A549 (cell line): ENCODE results near the gene WSCD2.

ENCODE experiments used
- HOXB13 ChIP-seq: fragments of 250-450 bp; sonication (Bioruptor Pico); IDR thresholded peaks from 2 replicates; pipeline ENCODE4 v1.5.0; 2020; ENCODE audit warnings: low read depth, mild to moderate bottlenecking, moderate library complexity
- NR3C1 ChIP-seq: fragments of >200 bp; sonication (Bioruptor Twin); formaldehyde crosslinking; IDR thresholded peaks from 3 replicates; pipeline ENCODE4 v1.6.1; 2017
- POLR2A ChIP-seq: IDR thresholded peaks from 2 replicates; pipeline ENCODE4 v1.6.1; 2012; ENCODE audit warnings: mild to moderate bottlenecking, low read length
- POLR2AphosphoS2 ChIP-seq: conservative IDR thresholded peaks from 2 replicates; pipeline ENCODE4 v1.6.1; 2012; ENCODE audit warnings: low read length, improper control_type of control experiment, inconsistent platforms
- RFX5 ChIP-seq: fragments of 450-650 bp; IDR thresholded peaks from 2 replicates; pipeline ENCODE4 v1.7.1; 2014; ENCODE audit warnings: antibody characterized with exemption, mild to moderate bottlenecking, moderate library complexity
- TF ChIP-seq, protein P1 (sequence below): fragments of >200 bp; sonication (Bioruptor Twin); formaldehyde crosslinking; IDR thresholded peaks from 3 replicates; pipeline ENCODE4 v1.5.1; 2016
- TF ChIP-seq, protein P2 (sequence below): fragments of 150-350 bp; IDR thresholded peaks from 2 replicates; pipeline ENCODE4 v1.6.1; 2014; ENCODE audit warnings: low read depth, mild to moderate bottlenecking, low read length
- TF ChIP-seq, protein P3 (sequence below): fragments of 450-650 bp; IDR thresholded peaks from 2 replicates; pipeline ENCODE4 v1.6.1; 2014; ENCODE audit warnings: antibody characterized with exemption

DNA sequence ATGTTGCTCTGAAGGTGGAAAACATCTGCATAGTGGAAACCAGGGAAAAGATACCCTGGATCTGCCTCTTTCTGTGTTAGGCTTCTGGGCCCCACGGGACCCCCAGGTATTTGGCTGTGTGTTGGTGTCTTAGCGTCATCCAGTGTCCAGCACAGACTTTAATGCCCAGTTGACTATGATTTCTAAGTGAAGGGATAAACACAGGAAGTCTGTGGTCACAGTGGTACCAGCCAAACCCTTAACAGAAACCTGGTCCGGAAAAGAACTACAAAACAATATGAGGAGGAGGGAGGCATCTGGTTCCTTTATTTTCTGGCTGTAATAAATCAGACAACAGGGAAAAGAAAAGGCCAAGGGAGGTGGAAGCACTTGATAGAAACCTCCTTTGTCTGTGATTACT is 153.6 kb downstream of the WSCD2 start:
- TF ChIP-seq POLR2A = no peak
- no peak for TF ChIP-seq NR3C1
- TF ChIP-seq, protein P1, sequence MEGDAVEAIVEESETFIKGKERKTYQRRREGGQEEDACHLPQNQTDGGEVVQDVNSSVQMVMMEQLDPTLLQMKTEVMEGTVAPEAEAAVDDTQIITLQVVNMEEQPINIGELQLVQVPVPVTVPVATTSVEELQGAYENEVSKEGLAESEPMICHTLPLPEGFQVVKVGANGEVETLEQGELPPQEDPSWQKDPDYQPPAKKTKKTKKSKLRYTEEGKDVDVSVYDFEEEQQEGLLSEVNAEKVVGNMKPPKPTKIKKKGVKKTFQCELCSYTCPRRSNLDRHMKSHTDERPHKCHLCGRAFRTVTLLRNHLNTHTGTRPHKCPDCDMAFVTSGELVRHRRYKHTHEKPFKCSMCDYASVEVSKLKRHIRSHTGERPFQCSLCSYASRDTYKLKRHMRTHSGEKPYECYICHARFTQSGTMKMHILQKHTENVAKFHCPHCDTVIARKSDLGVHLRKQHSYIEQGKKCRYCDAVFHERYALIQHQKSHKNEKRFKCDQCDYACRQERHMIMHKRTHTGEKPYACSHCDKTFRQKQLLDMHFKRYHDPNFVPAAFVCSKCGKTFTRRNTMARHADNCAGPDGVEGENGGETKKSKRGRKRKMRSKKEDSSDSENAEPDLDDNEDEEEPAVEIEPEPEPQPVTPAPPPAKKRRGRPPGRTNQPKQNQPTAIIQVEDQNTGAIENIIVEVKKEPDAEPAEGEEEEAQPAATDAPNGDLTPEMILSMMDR = no peak
- no peak for TF ChIP-seq HOXB13 (CRISPR knock-in tag)
- TF ChIP-seq RFX5 = no peak
- TF ChIP-seq, protein P2, sequence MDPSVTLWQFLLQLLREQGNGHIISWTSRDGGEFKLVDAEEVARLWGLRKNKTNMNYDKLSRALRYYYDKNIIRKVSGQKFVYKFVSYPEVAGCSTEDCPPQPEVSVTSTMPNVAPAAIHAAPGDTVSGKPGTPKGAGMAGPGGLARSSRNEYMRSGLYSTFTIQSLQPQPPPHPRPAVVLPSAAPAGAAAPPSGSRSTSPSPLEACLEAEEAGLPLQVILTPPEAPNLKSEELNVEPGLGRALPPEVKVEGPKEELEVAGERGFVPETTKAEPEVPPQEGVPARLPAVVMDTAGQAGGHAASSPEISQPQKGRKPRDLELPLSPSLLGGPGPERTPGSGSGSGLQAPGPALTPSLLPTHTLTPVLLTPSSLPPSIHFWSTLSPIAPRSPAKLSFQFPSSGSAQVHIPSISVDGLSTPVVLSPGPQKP = no peak
- no peak for TF ChIP-seq POLR2AphosphoS2
- TF ChIP-seq, protein P3, sequence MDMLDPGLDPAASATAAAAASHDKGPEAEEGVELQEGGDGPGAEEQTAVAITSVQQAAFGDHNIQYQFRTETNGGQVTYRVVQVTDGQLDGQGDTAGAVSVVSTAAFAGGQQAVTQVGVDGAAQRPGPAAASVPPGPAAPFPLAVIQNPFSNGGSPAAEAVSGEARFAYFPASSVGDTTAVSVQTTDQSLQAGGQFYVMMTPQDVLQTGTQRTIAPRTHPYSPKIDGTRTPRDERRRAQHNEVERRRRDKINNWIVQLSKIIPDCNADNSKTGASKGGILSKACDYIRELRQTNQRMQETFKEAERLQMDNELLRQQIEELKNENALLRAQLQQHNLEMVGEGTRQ = no peak
